IPS-20b (cell line): ENCODE measurements around the gene CARHSP1.

Experiments used
- H3K27ac ChIP-seq: one replicate; pipeline ENCODE4 v1.5.1; 2013; ENCODE audit warnings: low read length
- H3K27me3 ChIP-seq: 2 replicates; pipeline ENCODE4 v1.6.1; 2013; ENCODE audit warnings: mild to moderate bottlenecking, low read length, inconsistent platforms; ENCODE audit not compliant: insufficient read depth
- H3K36me3 ChIP-seq: 2 replicates; pipeline ENCODE4 v1.6.1; 2013; ENCODE audit warnings: low read depth, mild to moderate bottlenecking, inconsistent platforms, low read length, moderate library complexity; ENCODE audit not compliant: insufficient read depth
- H3K4me1 ChIP-seq: 2 replicates; pipeline ENCODE4 v1.6.1; 2013; ENCODE audit warnings: mild to moderate bottlenecking, control low read depth, inconsistent platforms, low read length, moderate library complexity; ENCODE audit not compliant: insufficient read depth
- H3K4me3 ChIP-seq: 2 replicates; pipeline ENCODE4 v1.5.1; 2013; ENCODE audit warnings: mild to moderate bottlenecking, low read length, inconsistent platforms
- H3K9ac ChIP-seq: 2 replicates; pipeline ENCODE4 v1.6.1; 2013; ENCODE audit warnings: low read depth, mild to moderate bottlenecking, inconsistent platforms, low read length, moderate library complexity
- H3K9me3 ChIP-seq: 2 replicates; pipeline ENCODE4 v1.6.1; 2013; ENCODE audit warnings: mild to moderate bottlenecking, low read depth, low read length, inconsistent platforms; ENCODE audit not compliant: insufficient read depth

CARHSP1 gene

GRCh38 chr16:8831871-8832716 lies 36.7 kb downstream of the CARHSP1 start:
- Histone ChIP-seq H3K27ac (peak overlapping the region; percentile 99), H3K9ac (peak overlapping the region; percentile 93), H3K4me3 (peak overlapping the region; percentile 53), H3K27me3 (no peaks in the 10 kb centered on the region), H3K4me1 (peaks cover 34% of the 10 kb centered on the region), H3K36me3 (peaks cover 24% of the 10 kb centered on the region), H3K9me3 (no peaks in the 10 kb centered on the region)

GRCh38 chr16:8831450-8831849 lies 37.4 kb downstream of the CARHSP1 start:
- H3K9me3 ChIP-seq, result no peaks in the 10 kb centered on the region
- H3K4me1 ChIP-seq, result peaks cover 34% of the 10 kb centered on the region
- H3K36me3 ChIP-seq, result peaks cover 30% of the 10 kb centered on the region
- peak overlapping the region; percentile 93 for H3K9ac ChIP-seq
- peak overlapping the region; percentile 99 for H3K27ac ChIP-seq
- H3K4me3 ChIP-seq, result peak overlapping the region; percentile 46; the same call in 1 of the 2 replicates
- H3K27me3 ChIP-seq, result no peaks in the 10 kb centered on the region

- H3K36me3 ChIP-seq, result peaks cover 54% of the 10 kb centered on the region
- peaks cover 34% of the 10 kb centered on the region; the same call in 1 of the 2 replicates for H3K4me1 ChIP-seq
- no peak overlapping the region for H3K4me3 ChIP-seq
- no peak overlapping the region for H3K27ac ChIP-seq
- H3K9me3 ChIP-seq, result no peaks in the 10 kb centered on the region
- H3K27me3 ChIP-seq, result no peaks in the 10 kb centered on the region
- no peak overlapping the region for H3K9ac ChIP-seq
These were observed 40.2 kb downstream of the CARHSP1 start for GRCh38 chr16:8828541-8829165.

GRCh38 chr16:8826278-8826879 lies 42.4 kb downstream of the CARHSP1 start:
- H3K4me1 ChIP-seq, result peaks cover 22% of the 10 kb centered on the region; the same call in 1 of the 2 replicates
- no peaks in the 10 kb centered on the region for H3K9me3 ChIP-seq
- H3K4me3 ChIP-seq, result no peak overlapping the region
- no peak overlapping the region for H3K27ac ChIP-seq
- H3K36me3 ChIP-seq, result peaks cover 69% of the 10 kb centered on the region
- no peak overlapping the region for H3K9ac ChIP-seq
- no peaks in the 10 kb centered on the region for H3K27me3 ChIP-seq

GRCh38 chr16:8822403-8822802 lies 46.4 kb downstream of the CARHSP1 start:
- no peak overlapping the region for H3K27ac ChIP-seq
- no peaks in the 10 kb centered on the region for H3K9me3 ChIP-seq
- H3K36me3 ChIP-seq, result peaks cover 82% of the 10 kb centered on the region
- no peak overlapping the region for H3K9ac ChIP-seq
- no peaks in the 10 kb centered on the region for H3K27me3 ChIP-seq
- no peak overlapping the region for H3K4me3 ChIP-seq
- H3K4me1 ChIP-seq, result no peaks in the 10 kb centered on the region; the same call in 1 of the 2 replicates

- Histone ChIP-seq H3K36me3 (peaks cover 89% of the 10 kb centered on the region), H3K9ac (no peak overlapping the region), H3K9me3 (no peaks in the 10 kb centered on the region), H3K27me3 (no peaks in the 10 kb centered on the region), H3K4me3 (no peak overlapping the region), H3K4me1 (no peaks in the 10 kb centered on the region; the same call in 1 of the 2 replicates), H3K27ac (no peak overlapping the region)
These were observed 49.3 kb downstream of the CARHSP1 start for GRCh38 chr16:8819411-8820034.

- peaks cover 89% of the 10 kb centered on the region for H3K36me3 ChIP-seq
- H3K9ac ChIP-seq, result no peak overlapping the region; the same call in 1 of the 2 replicates
- H3K4me1 ChIP-seq, result no peaks in the 10 kb centered on the region; the same call in 1 of the 2 replicates
- no peaks in the 10 kb centered on the region for H3K27me3 ChIP-seq
- no peak overlapping the region for H3K27ac ChIP-seq
- no peaks in the 10 kb centered on the region for H3K9me3 ChIP-seq
- H3K4me3 ChIP-seq, result no peak overlapping the region
These were observed 50.1 kb downstream of the CARHSP1 start for GRCh38 chr16:8818504-8819270.

- no peak overlapping the region for H3K9ac ChIP-seq
- no peak overlapping the region for H3K27ac ChIP-seq
- H3K36me3 ChIP-seq, result peaks cover 92% of the 10 kb centered on the region
These were observed 51.7 kb downstream of the CARHSP1 start for GRCh38 chr16:8816967-8817655.

GRCh38 chr16:8814095-8814806 lies 54.6 kb downstream of the CARHSP1 start:
- Histone ChIP-seq H3K9ac (no peak overlapping the region), H3K27ac (no peak overlapping the region), H3K27me3 (no peaks in the 10 kb centered on the region), H3K4me1 (no peaks in the 10 kb centered on the region), H3K4me3 (no peak overlapping the region), H3K36me3 (peaks cover 97% of the 10 kb centered on the region), H3K9me3 (no peaks in the 10 kb centered on the region)

More at GRCh38 chr16:8816967-8817655, 51.7 kb downstream of the CARHSP1 start:
- H3K4me1 ChIP-seq, result no peaks in the 10 kb centered on the region; the same call in 1 of the 2 replicates
- no peaks in the 10 kb centered on the region for H3K9me3 ChIP-seq
- no peaks in the 10 kb centered on the region for H3K27me3 ChIP-seq
- no peak overlapping the region for H3K4me3 ChIP-seq

- Histone ChIP-seq H3K4me3 (no peak overlapping the region), H3K27ac (no peak overlapping the region), H3K36me3 (peaks cover 99% of the 10 kb centered on the region), H3K9me3 (no peaks in the 10 kb centered on the region), H3K27me3 (no peaks in the 10 kb centered on the region), H3K4me1 (no peaks in the 10 kb centered on the region), H3K9ac (no peak overlapping the region)
These were observed 56.5 kb downstream of the CARHSP1 start for GRCh38 chr16:8812162-8812843.
